Measurements from ENCODE around the gene VIT. TPM values are rescaled to one million over a fixed set of nuclear protein-coding genes. Genes with fewer than 3 reads are reported as not detected.

Gene VIT
- total RNA-seq, 1 donor from 2014 or later, result not detected

- H3K27ac Mint-ChIP-seq (ENCODE audit: unreplicated experiment), result no peak overlapping the region
- Histone ChIP-seq H3K4me1 (ENCODE audit: insufficient read depth, low read length) (no peaks in the 10 kb centered on the region), H3K27me3 (ENCODE audit: insufficient read depth, low read length) (no peaks in the 10 kb centered on the region), H3K36me3 (ENCODE audit: insufficient read depth, low read length) (no peaks in the 10 kb centered on the region), H2AFZ (ENCODE audit: low read depth, low read length) (no peak overlapping the region), H3K79me2 (ENCODE audit: insufficient read depth, low read length) (no peaks in the 10 kb centered on the region), H3K4me3 (ENCODE audit: insufficient read depth, low read depth, low read length) (no peak overlapping the region), H3K9ac (ENCODE audit: low read length) (no peak overlapping the region), H3K9me3 (ENCODE audit: insufficient read depth, low read depth, low read length) (no peaks in the 10 kb centered on the region), H3K4me2 (ENCODE audit: low read length) (no peak overlapping the region), H3K27ac (ENCODE audit: low read depth, low read length) (no peak overlapping the region), H4K20me1 (ENCODE audit: insufficient read depth, low read length) (no peaks in the 10 kb centered on the region)
- FAIRE-seq (no peak), DNase-seq (ENCODE audit: low read depth) (no peak)
- peaks cover 2% of the 10 kb centered on the region for H3K9me3 Mint-ChIP-seq (ENCODE audit: unreplicated experiment)
- H3K36me3 Mint-ChIP-seq (ENCODE audit: low read depth, unreplicated experiment), result no peaks in the 10 kb centered on the region
- peaks cover 5% of the 10 kb centered on the region for H3K27me3 Mint-ChIP-seq (ENCODE audit: low read depth, unreplicated experiment)
- H3K4me1 Mint-ChIP-seq (ENCODE audit: low read depth, unreplicated experiment), result no peaks in the 10 kb centered on the region
- TF ChIP-seq EZH2 (IDR thresholded peaks at IDR 0.05; ENCODE audit: insufficient read depth, low read length), result no peak
- TF ChIP-seq, protein P1, sequence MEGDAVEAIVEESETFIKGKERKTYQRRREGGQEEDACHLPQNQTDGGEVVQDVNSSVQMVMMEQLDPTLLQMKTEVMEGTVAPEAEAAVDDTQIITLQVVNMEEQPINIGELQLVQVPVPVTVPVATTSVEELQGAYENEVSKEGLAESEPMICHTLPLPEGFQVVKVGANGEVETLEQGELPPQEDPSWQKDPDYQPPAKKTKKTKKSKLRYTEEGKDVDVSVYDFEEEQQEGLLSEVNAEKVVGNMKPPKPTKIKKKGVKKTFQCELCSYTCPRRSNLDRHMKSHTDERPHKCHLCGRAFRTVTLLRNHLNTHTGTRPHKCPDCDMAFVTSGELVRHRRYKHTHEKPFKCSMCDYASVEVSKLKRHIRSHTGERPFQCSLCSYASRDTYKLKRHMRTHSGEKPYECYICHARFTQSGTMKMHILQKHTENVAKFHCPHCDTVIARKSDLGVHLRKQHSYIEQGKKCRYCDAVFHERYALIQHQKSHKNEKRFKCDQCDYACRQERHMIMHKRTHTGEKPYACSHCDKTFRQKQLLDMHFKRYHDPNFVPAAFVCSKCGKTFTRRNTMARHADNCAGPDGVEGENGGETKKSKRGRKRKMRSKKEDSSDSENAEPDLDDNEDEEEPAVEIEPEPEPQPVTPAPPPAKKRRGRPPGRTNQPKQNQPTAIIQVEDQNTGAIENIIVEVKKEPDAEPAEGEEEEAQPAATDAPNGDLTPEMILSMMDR (IDR thresholded peaks at IDR 0.05; ENCODE audit: insufficient read depth, low read depth, low read length), result no peak
- no peak overlapping the region for H3K4me3 Mint-ChIP-seq (ENCODE audit: unreplicated experiment)
Observed at GRCh38 chr2:36812196-36812595, 115.7 kb downstream of the VIT start.

DNA sequence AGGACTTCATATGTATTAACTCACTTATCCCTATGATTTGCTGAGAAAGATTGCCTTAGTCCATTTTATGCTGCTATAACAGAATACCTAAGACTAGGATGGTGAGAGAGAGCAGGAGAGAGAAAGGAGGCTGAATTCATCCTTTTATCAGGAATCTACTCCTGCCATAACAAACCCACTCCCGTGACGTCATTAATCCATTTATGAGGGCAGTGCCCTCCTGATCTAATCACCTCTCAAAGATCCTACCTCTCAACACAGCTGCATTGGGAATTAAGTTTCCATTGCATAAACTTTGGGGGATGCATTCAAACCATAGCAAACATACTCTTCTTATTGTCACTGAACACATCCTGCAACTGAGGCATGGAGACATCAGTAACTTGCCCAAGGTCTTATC lies 122.0 kb downstream of the VIT start:
- H3K27ac Mint-ChIP-seq (ENCODE audit: unreplicated experiment), result no peak overlapping the region
- Histone ChIP-seq H2AFZ (ENCODE audit: low read depth, low read length) (no peak overlapping the region), H3K9ac (ENCODE audit: low read length) (no peak overlapping the region), H3K27ac (ENCODE audit: low read depth, low read length) (no peak overlapping the region), H3K4me3 (ENCODE audit: insufficient read depth, low read depth, low read length) (no peak overlapping the region), H4K20me1 (ENCODE audit: insufficient read depth, low read length) (no peaks in the 10 kb centered on the region), H3K27me3 (ENCODE audit: insufficient read depth, low read length) (peaks cover 4% of the 10 kb centered on the region), H3K4me1 (ENCODE audit: insufficient read depth, low read length) (no peaks in the 10 kb centered on the region), H3K79me2 (ENCODE audit: insufficient read depth, low read length) (no peaks in the 10 kb centered on the region), H3K36me3 (ENCODE audit: insufficient read depth, low read length) (no peaks in the 10 kb centered on the region), H3K9me3 (ENCODE audit: insufficient read depth, low read depth, low read length) (no peaks in the 10 kb centered on the region), H3K4me2 (ENCODE audit: low read length) (no peak overlapping the region)
- H3K4me3 Mint-ChIP-seq (ENCODE audit: unreplicated experiment), result no peak overlapping the region
- no peak for FAIRE-seq
- no peaks in the 10 kb centered on the region for H3K4me1 Mint-ChIP-seq (ENCODE audit: low read depth, unreplicated experiment)
- H3K36me3 Mint-ChIP-seq (ENCODE audit: low read depth, unreplicated experiment), result no peaks in the 10 kb centered on the region
- TF ChIP-seq EZH2 (IDR thresholded peaks at IDR 0.05; ENCODE audit: insufficient read depth, low read length), result no peak
- TF ChIP-seq, protein P1 (IDR thresholded peaks at IDR 0.05; ENCODE audit: insufficient read depth, low read depth, low read length), result no peak
- H3K27me3 Mint-ChIP-seq (ENCODE audit: low read depth, unreplicated experiment), result peaks cover 3% of the 10 kb centered on the region
- H3K9me3 Mint-ChIP-seq (ENCODE audit: unreplicated experiment), result no peaks in the 10 kb centered on the region
- no peak for DNase-seq (ENCODE audit: low read depth)

DNA sequence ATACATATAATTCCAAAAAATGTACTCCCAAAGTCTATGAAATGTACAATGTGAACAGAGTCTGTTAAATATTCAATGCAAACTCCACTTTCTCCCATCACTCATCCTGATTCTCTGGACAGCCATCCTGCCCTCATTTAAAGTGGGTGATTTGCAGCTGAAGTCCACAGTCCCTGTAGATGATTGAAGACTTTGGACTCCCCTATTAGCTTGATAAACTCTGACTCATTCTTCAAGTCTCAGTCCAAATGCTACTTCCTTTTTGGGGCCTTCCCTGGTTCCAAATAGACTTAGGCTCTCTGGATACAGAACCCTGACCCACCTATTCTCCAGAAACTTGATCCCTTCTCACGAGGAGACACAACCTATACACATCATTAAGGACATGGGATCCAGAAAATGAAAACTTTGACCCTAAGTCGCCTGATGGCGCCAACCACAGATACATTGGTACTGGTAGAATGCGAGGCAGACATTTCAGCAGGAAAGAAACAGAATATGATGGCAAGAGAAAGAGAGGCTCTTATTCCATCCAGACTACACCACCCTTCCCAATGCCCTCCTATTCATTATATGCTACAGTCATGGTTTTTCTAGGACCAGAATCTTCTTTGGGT lies 122.7 kb downstream of the VIT start:
- Histone ChIP-seq H3K79me2 (ENCODE audit: insufficient read depth, low read length) (no peaks in the 10 kb centered on the region), H4K20me1 (ENCODE audit: insufficient read depth, low read length) (no peaks in the 10 kb centered on the region), H2AFZ (ENCODE audit: low read depth, low read length) (no peak overlapping the region), H3K27ac (ENCODE audit: low read depth, low read length) (no peak overlapping the region), H3K4me3 (ENCODE audit: insufficient read depth, low read depth, low read length) (no peak overlapping the region), H3K9ac (ENCODE audit: low read length) (no peak overlapping the region), H3K36me3 (ENCODE audit: insufficient read depth, low read length) (no peaks in the 10 kb centered on the region), H3K27me3 (ENCODE audit: insufficient read depth, low read length) (peaks cover 4% of the 10 kb centered on the region), H3K4me2 (ENCODE audit: low read length) (no peak overlapping the region), H3K4me1 (ENCODE audit: insufficient read depth, low read length) (no peaks in the 10 kb centered on the region), H3K9me3 (ENCODE audit: insufficient read depth, low read depth, low read length) (no peaks in the 10 kb centered on the region)
- Mint-ChIP-seq H3K4me3 (ENCODE audit: unreplicated experiment) (no peak overlapping the region), H3K27me3 (ENCODE audit: low read depth, unreplicated experiment) (peaks cover 3% of the 10 kb centered on the region), H3K9me3 (ENCODE audit: unreplicated experiment) (peaks cover 2% of the 10 kb centered on the region), H3K27ac (ENCODE audit: unreplicated experiment) (no peak overlapping the region), H3K4me1 (ENCODE audit: low read depth, unreplicated experiment) (no peaks in the 10 kb centered on the region), H3K36me3 (ENCODE audit: low read depth, unreplicated experiment) (no peaks in the 10 kb centered on the region)
- FAIRE-seq (no peak), DNase-seq (ENCODE audit: low read depth) (no peak)
- no peak for TF ChIP-seq EZH2 (IDR thresholded peaks at IDR 0.05; ENCODE audit: insufficient read depth, low read length)
- TF ChIP-seq, protein P1 (IDR thresholded peaks at IDR 0.05; ENCODE audit: insufficient read depth, low read depth, low read length), result no peak

All from astrocyte (in vitro differentiated cells and primary cell).